Tongue (tissue), 2 donors: Measurements from ENCODE around the gene INS. TPM values are rescaled to one million over a fixed set of nuclear protein-coding genes. Genes with fewer than 3 reads are reported as not detected.
A peak's percentile ranks its signal among the peaks of the same experiment; 100 is the strongest.

ENCODE experiments used
- DNase-seq: peaks from one replicate; pipeline ENCODE4 v3.0.0-alpha.2; 2015
- total RNA-seq: library from RNA; depleted of rRNA; stranded (reverse); fragments of >200 nt; gene quantifications from one replicate; pipeline ENCODE4 v1.2.3, GENCODE V29; 2014

Gene INS
- total RNA-seq, 1 donor from 2014 or later, result not detected

- DNase-seq, result no peak
These were observed 4.0 kb upstream of the INS start for GRCh38 chr11:2164861-2165555.

- no peak for DNase-seq
These were observed 3.1 kb upstream of the INS start for GRCh38 chr11:2164081-2164480.

GRCh38 chr11:2163428-2163978 is 2.5 kb upstream of the INS start:
- DNase-seq, result no peak

- no peak for DNase-seq
These were observed 1.2 kb downstream of the INS start for GRCh38 chr11:2159536-2160413.

- DNase-seq, result no peak
These were observed 2.0 kb downstream of the INS start for GRCh38 chr11:2158966-2159365.

GRCh38 chr11:2158296-2158737 is 2.7 kb downstream of the INS start:
- DNase-seq, result no peak

GRCh38 chr11:2157294-2158040 is 3.5 kb downstream of the INS start:
- DNase-seq, result no peak

GRCh38 chr11:2156416-2157182 is 4.4 kb downstream of the INS start:
- DNase-seq, result peak; percentile 82

GRCh38 chr11:2155511-2155910 is 5.5 kb downstream of the INS start:
- DNase-seq, result no peak

GRCh38 chr11:2154889-2155288 is 6.1 kb downstream of the INS start:
- no peak for DNase-seq

- DNase-seq, result no peak
These were observed 6.8 kb downstream of the INS start for GRCh38 chr11:2154195-2154585.

- no peak for DNase-seq
These were observed 7.3 kb downstream of the INS start for GRCh38 chr11:2153581-2154194.

- DNase-seq, result peak; percentile 95
These were observed 9.3 kb downstream of the INS start for GRCh38 chr11:2151500-2152257.

- DNase-seq, result peak; percentile 91
These were observed 10.9 kb downstream of the INS start for GRCh38 chr11:2149864-2150847.

GRCh38 chr11:2149460-2149859 is 11.5 kb downstream of the INS start:
- DNase-seq, result peak; percentile 89

GRCh38 chr11:2148595-2148994 is 12.4 kb downstream of the INS start:
- DNase-seq, result peak; percentile 81

GRCh38 chr11:2147391-2147790 is 13.6 kb downstream of the INS start:
- peak; percentile 36 for DNase-seq

GRCh38 chr11:2146051-2146450 is 15.0 kb downstream of the INS start:
- DNase-seq, result peak; percentile 26
